Umbilical cord (tissue), 2 donors: ENCODE data around the gene MAD1L1. TPM values are rescaled to one million over a fixed set of nuclear protein-coding genes. Genes with fewer than 3 reads are reported as not detected.

Experiments used
- DNase-seq: peaks from one replicate; pipeline ENCODE4 v3.0.0-alpha.2; 2015; ENCODE audit warnings: low spot score
- total RNA-seq: library from RNA; depleted of rRNA; stranded (reverse); fragments of >200 nt; gene quantifications from one replicate; pipeline ENCODE4 v1.2.3, GENCODE V29; 2014; ENCODE audit warnings: low replicate concordance; ENCODE audit not compliant: insufficient read depth

The MAD1L1 gene
- total RNA-seq, 1 donor from 2014 or later: 23.8 TPM

GRCh38 chr7:2258661-2259365, 26.1 kb upstream of the MAD1L1 start:
- DNase-seq: no peak

- no peak for DNase-seq
Observed at GRCh38 chr7:2257651-2258050, 24.9 kb upstream of the MAD1L1 start.

GRCh38 chr7:2257046-2257551, 24.4 kb upstream of the MAD1L1 start:
- DNase-seq: no peak

GRCh38 chr7:2256306-2257045, 23.7 kb upstream of the MAD1L1 start:
- DNase-seq: no peak

GRCh38 chr7:2255145-2256139, 22.7 kb upstream of the MAD1L1 start:
- DNase-seq: no peak

GRCh38 chr7:2254429-2255144, 21.8 kb upstream of the MAD1L1 start:
- no peak for DNase-seq

GRCh38 chr7:2253525-2254244, 20.9 kb upstream of the MAD1L1 start:
- DNase-seq: no peak

- DNase-seq: no peak
Observed at GRCh38 chr7:2253021-2253420, 20.3 kb upstream of the MAD1L1 start.

GRCh38 chr7:2251841-2252771, 19.4 kb upstream of the MAD1L1 start:
- DNase-seq: no peak

GRCh38 chr7:2251381-2251780, 18.6 kb upstream of the MAD1L1 start:
- no peak for DNase-seq

- no peak for DNase-seq
Observed at GRCh38 chr7:2249744-2250323, 17.1 kb upstream of the MAD1L1 start.

- DNase-seq: peak; percentile 60
Observed at GRCh38 chr7:2248984-2249694, 16.4 kb upstream of the MAD1L1 start.

- no peak for DNase-seq
Observed at GRCh38 chr7:2247141-2247995, 14.6 kb upstream of the MAD1L1 start.

- DNase-seq: peak; percentile 19
Observed at GRCh38 chr7:2245883-2246675, 13.3 kb upstream of the MAD1L1 start.

- no peak for DNase-seq
Observed at GRCh38 chr7:2244404-2244995, 11.8 kb upstream of the MAD1L1 start.

- DNase-seq: no peak
Observed at GRCh38 chr7:2243458-2243857, 10.7 kb upstream of the MAD1L1 start.
